ENCODE measurements around the gene OARD1.
A peak's percentile ranks its signal among the peaks of the same experiment; 100 is the strongest.
"Not testable (repeated sequence)": the region's sequence is repeated elsewhere in the genome, so short reads cannot be mapped to it uniquely, and the experiment has no call there.

The OARD1 gene

GRCh38 chr6:41071923-41072835, at the start of gene OARD1:
OARD1 (minus strand) TSS chr6:41072356; CDS start chr6:41071634, 722 bp downstream.
- DNase-seq (ENCODE audit: low read depth) = peak; percentile 99

GRCh38 chr6:41120058-41120457, 47.9 kb upstream of the OARD1 start:
- DNase-seq (ENCODE audit: low read depth) = no peak

GRCh38 chr6:41119508-41119907, 47.4 kb upstream of the OARD1 start:
- no peak for DNase-seq (ENCODE audit: low read depth)

- DNase-seq (ENCODE audit: low read depth) = not testable (repeated sequence)
Measured at GRCh38 chr6:41115027-41115426, 42.9 kb upstream of the OARD1 start.

GRCh38 chr6:41111017-41111416, 38.9 kb upstream of the OARD1 start:
- no peak for DNase-seq (ENCODE audit: low read depth)

GRCh38 chr6:41103847-41104246, 31.7 kb upstream of the OARD1 start:
- DNase-seq (ENCODE audit: low read depth) = no peak

- DNase-seq (ENCODE audit: low read depth) = no peak
Measured at GRCh38 chr6:41100871-41101287, 28.7 kb upstream of the OARD1 start.

GRCh38 chr6:41098366-41098765, 26.2 kb upstream of the OARD1 start:
- no peak for DNase-seq (ENCODE audit: low read depth)

GRCh38 chr6:41097467-41098090, 25.4 kb upstream of the OARD1 start:
- DNase-seq (ENCODE audit: low read depth) = no peak

- no peak for DNase-seq (ENCODE audit: low read depth)
Measured at GRCh38 chr6:41093729-41094128, 21.6 kb upstream of the OARD1 start.

GRCh38 chr6:41092421-41093140, 20.4 kb upstream of the OARD1 start:
- no peak for DNase-seq (ENCODE audit: low read depth)

- DNase-seq (ENCODE audit: low read depth) = no peak
Measured at GRCh38 chr6:41090841-41091761, 18.9 kb upstream of the OARD1 start.

- DNase-seq (ENCODE audit: low read depth) = no peak
Measured at GRCh38 chr6:41088451-41088850, 16.3 kb upstream of the OARD1 start.

GRCh38 chr6:41085182-41085581, 13.0 kb upstream of the OARD1 start:
- DNase-seq (ENCODE audit: low read depth) = no peak

- no peak for DNase-seq (ENCODE audit: low read depth)
Measured at GRCh38 chr6:41083072-41083471, 10.9 kb upstream of the OARD1 start.

- no peak for DNase-seq (ENCODE audit: low read depth)
Measured at GRCh38 chr6:41080621-41081020, 8.5 kb upstream of the OARD1 start.

GRCh38 chr6:41079080-41079479, 6.9 kb upstream of the OARD1 start:
- DNase-seq (ENCODE audit: low read depth) = no peak

GRCh38 chr6:41078101-41078500, 5.9 kb upstream of the OARD1 start:
- DNase-seq (ENCODE audit: low read depth) = no peak

GRCh38 chr6:41077536-41077935, 5.4 kb upstream of the OARD1 start:
- DNase-seq (ENCODE audit: low read depth) = no peak

GRCh38 chr6:41075651-41076626, 3.8 kb upstream of the OARD1 start:
- no peak for DNase-seq (ENCODE audit: low read depth)

All from activated T-helper 9 cell treated with anti-CD3 and anti-CD28 coated beads, Interleukin-2, amount 50 U/mL, for 16 hours (primary cell).